H7 (cell line): Measurements from ENCODE around the gene INHBB. TPM values are rescaled to one million over a fixed set of nuclear protein-coding genes. Genes with fewer than 3 reads are reported as not detected.
"Not testable (repeated sequence)": the region's sequence is repeated elsewhere in the genome, so short reads cannot be mapped to it uniquely, and the experiment has no call there.

Source experiments
- DNase-seq: peaks from one replicate; pipeline ENCODE4 v3.0.0; 2012
- H3K27me3 ChIP-seq: 2 replicates; pipeline ENCODE4 v1.6.0; 2011; ENCODE audit warnings: mild to moderate bottlenecking, low read length; ENCODE audit not compliant: control insufficient read depth, insufficient read depth
- H3K36me3 ChIP-seq: replicated peaks from 2 replicates; pipeline ENCODE4 v1.5.1; 2011; ENCODE audit warnings: low read length; ENCODE audit not compliant: control insufficient read depth, insufficient read depth
- H3K4me3 ChIP-seq: 2 replicates; pipeline ENCODE4 v1.5.1; 2011; ENCODE audit warnings: low read depth, mild to moderate bottlenecking, control low read depth, low read length, moderate library complexity; ENCODE audit not compliant: insufficient read depth
- total RNA-seq: library from RNA; depleted of rRNA; stranded (reverse); fragments of >200 nt; shearing (Covaris generic); gene quantifications from 2 replicates; pipeline ENCODE4 v1.2.3, GENCODE V29; 2014

Gene INHBB
- total RNA-seq, 1 experiment from 2014 or later: 0.07 TPM

DNA sequence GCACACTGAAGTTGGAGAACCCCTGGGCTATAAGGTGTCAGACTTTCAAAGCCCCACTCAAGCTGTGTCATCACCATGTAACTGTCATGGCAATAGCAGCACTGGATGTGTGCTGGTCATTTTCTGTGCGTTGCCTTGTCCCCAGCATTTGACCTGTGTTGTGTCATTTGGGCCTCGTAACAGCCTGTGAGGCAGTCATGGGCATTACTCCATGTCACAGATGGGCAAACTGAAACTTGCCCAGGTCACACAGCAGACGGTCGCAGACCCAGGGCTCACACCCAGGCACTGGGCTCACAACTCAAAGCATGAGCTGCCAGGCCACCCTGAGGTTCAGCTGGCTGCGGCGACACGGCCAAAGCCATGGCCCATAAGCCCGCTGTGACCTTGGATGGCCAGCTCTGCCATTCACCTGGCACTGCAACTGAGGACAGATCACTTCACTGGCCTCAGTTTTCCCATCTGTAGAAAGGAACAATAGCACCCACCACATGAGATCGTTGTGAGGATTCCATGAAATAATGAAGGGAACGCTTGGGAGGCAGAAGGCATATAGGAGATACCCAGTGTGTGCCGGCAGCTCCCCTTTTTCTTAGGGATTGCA, 36.7 kb downstream of the INHBB start:
- Histone ChIP-seq H3K36me3 (no peaks in the 10 kb centered on the region), H3K27me3 (no peaks in the 10 kb centered on the region), H3K4me3 (no peak overlapping the region)
- no peak for DNase-seq

DNA sequence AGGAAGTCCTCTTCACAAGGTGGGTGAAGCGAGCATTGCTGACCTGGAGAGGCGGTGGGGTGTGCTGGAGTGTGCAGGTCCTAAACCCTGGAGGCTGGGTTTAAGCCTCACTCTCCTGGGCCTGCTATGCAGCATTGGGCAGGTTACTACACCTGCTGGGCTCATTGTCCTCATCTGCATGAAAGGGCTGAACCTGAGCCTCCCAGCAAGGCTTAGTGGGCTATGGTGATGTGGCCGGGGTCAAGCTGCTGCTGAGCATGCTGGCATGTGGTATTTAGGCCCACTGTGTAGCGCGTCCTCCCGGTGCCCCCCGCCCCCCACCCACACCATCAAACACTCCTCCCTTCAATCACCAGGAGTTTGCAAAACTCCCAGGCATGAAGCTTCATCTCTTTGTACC, 37.3 kb downstream of the INHBB start:
- H3K36me3 ChIP-seq: no peaks in the 10 kb centered on the region

GRCh38 chr2:120383631-120384340, 37.9 kb downstream of the INHBB start:
- DNase-seq: no peak
- H3K36me3 ChIP-seq: no peaks in the 10 kb centered on the region
- H3K4me3 ChIP-seq: no peak overlapping the region
- no peaks in the 10 kb centered on the region for H3K27me3 ChIP-seq

More for the DNA sequence above, 37.3 kb downstream of the INHBB start:
- no peaks in the 10 kb centered on the region for H3K27me3 ChIP-seq
- H3K4me3 ChIP-seq: no peak overlapping the region
- peak; percentile 82 for DNase-seq

DNA sequence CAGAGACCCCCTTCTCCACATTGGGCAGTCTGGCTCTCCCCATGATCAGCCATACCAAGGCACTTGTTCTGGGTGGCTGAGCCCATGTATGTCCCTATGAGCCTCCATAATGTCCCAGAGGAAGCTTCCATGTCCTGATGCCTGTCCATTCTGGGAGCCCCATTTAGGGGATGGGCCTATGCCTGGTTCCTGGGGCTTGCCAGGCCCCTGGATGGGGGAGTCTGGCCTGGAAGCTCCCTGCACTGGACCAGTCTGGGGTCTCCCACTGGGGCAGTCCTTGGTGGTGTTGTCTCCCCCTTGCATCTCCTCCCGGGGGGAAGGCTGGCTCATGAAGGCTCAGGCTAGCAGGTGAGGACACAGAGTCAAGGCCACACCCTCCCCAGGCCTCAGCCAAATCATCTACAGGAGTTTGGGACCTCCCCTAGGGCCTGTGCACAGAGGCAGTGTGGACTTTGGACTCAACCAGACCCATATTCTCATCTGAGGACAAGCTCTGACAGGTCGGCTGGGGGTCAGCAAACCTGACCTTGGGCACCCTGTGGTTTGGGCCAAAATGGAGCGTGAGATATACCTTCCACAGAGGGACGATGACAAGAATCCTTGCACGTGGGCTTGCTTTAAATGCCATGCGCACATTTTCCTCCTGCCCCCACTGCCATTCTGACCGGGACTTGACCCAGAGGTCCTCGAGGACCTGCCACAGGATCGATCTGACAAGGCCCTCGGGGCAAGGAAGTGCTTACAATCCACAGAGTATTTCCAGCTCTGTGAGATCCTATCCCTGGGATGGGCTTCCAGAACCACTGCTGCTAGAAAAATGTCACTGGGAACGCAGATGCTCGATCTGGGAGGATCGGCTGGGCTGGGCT, 38.8 kb downstream of the INHBB start:
- Histone ChIP-seq H3K4me3 (no peak overlapping the region), H3K36me3 (no peaks in the 10 kb centered on the region), H3K27me3 (no peaks in the 10 kb centered on the region; the same call in 1 of the 2 replicates)
- DNase-seq: peak; percentile 62

GRCh38 chr2:120385355-120386127, 39.6 kb downstream of the INHBB start:
- H3K4me3 ChIP-seq: no peak overlapping the region
- no peaks in the 10 kb centered on the region for H3K36me3 ChIP-seq
- H3K27me3 ChIP-seq: no peaks in the 10 kb centered on the region; the same call in 1 of the 2 replicates
- DNase-seq: peak; percentile 82

DNA sequence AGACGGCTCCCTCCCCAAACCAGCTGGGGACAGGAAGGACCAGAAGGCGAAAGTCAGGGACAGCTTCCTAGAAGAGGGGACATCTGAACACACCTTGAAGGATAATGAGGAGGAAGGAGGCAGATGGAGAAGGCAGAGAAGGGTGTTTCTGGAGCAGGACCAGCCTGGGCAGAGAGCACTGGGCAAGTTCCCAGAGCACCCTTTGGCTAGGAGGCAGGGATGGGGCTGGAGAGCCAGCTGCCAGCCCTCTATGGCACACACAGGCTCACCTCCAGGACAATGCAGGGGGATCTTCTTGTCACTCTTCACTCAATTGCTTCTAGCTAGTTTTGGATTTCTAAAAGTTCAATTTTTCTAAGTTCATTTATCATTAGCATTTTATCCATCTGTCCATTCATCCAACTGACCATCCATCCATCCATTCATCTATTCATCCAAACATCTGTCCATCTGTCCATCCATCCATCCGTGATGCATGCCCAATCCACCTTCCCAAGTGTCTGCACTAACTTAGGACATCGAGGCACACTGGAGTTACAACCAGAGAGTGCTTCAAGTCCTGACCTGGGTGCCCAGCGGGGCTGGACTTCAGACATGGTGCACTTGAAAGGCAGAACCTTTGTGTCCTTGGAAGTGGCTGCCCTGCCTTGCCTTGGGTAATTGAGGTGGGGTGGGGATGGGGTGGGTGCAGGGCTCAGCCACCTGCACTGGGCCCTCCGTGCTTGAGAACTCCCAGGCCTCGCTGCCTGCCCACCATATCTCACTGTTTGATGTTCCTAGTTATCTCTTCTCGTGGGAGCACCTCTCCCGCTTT, 42.5 kb downstream of the INHBB start:
- no peaks in the 10 kb centered on the region; the same call in 1 of the 2 replicates for H3K27me3 ChIP-seq
- no peaks in the 10 kb centered on the region for H3K36me3 ChIP-seq
- no peak overlapping the region for H3K4me3 ChIP-seq
- no peak for DNase-seq

DNA sequence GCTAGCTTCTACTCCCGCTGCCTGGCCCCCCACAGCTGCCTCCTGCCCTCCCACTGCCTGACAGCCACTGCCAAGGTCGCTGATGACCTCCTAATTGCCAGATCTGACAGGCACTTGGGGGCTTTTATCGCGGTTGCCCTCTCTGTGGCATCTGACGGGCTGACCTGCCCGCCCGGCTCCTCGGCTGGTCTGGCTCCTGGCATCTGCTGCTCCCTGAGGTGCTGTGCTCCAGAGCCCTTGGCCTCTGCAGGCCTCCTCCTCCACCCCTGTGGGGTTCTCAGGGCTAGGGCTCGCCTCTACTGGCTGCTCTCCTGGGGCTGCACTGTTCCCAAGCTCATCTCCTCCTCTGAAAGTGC, 43.1 kb downstream of the INHBB start:
- DNase-seq: no peak
- Histone ChIP-seq H3K27me3 (no peaks in the 10 kb centered on the region; the same call in 1 of the 2 replicates), H3K4me3 (no peak overlapping the region)

DNA sequence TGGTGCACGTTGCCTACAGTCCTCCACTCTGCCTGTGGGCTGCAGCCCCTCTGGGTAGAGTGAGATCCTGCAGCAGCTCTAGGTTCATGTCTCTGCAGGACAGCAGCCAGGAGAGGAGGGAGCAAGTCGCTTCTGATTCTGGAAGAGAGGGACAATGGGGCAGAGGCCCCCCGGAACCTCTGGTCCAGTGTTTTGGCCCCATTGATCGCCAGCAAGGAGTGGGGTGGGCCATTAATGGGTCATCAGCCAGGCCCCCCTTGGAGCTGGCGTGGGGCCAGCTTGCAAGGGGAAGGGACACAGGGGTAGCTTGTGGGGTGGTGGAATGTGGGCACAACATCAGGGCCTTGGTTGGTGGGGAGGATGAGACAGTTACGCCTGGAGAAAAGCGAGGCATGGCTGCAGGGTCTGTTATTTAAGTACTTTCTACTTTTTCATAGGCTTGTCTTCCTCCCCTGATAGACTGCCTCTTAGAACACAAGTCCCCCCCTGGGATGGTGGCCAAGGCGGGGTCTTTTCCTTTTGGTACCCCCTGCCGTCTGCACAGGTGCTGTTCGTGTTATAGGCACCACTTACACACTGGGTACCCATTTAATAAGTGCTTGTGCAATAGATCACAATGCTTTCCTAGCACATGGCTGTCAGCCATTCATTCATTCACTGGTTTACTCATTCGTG, 44.6 kb downstream of the INHBB start:
- H3K4me3 ChIP-seq: no peak overlapping the region
- no peaks in the 10 kb centered on the region; the same call in 1 of the 2 replicates for H3K27me3 ChIP-seq
- no peaks in the 10 kb centered on the region for H3K36me3 ChIP-seq
- DNase-seq: no peak

More for the DNA sequence above, 43.1 kb downstream of the INHBB start:
- no peaks in the 10 kb centered on the region for H3K36me3 ChIP-seq

DNA sequence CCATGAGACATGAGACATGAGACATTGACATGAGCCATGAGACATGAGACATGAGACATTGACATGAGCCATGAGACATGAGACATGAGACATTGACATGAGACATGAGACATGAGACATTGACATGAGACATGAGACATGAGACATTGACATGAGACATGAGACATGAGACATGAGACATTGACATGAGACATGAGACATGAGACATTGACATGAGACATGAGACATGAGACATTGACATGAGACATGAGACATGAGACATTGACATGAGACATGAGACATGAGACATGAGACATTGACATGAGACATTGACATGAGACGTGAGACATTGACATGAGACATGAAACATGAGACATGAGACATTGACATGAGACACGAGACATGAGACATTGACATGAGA, 45.4 kb downstream of the INHBB start:
- H3K4me3 ChIP-seq, DNase-seq, H3K36me3 ChIP-seq, H3K27me3 ChIP-seq: not testable (repeated sequence)

DNA sequence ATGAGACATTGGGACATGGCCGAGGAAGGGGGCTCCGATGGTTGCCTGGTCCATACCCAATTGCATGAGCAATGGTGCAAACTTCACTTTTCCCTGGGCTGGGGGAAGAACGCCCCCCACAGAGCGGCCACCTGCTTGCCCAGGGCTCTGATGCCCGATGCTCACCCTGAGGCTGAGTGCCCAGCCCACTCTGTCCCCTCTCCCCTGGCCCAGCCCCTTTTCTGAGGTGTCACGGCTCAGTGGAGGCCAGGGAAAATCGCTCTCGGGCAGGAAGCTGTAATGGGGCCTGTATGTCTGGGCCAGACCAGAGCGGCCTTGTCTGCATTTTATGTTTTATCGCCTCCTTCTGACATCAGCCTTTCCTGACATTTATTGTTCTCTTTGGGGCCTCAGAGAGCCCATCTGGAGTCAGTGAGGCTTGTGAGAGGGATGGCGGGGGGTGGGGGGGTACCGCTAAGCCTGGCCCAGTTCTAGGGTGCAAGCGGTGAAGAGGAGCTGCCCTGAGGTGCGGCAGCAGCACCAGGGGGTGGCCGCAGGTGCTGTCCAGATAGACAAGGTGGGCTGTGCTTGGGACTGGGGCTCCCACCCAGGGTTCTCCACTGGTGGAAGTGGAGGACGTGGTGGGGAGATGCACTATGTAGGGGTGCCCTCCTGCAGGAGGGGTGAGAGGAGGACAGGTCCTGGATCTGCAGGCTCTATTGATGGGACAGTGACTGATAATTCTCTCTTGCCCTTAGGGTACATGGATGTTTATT, 46.2 kb downstream of the INHBB start:
- no peak overlapping the region for H3K4me3 ChIP-seq
- H3K36me3 ChIP-seq: no peaks in the 10 kb centered on the region
- DNase-seq: no peak
- H3K27me3 ChIP-seq: no peaks in the 10 kb centered on the region; the same call in 1 of the 2 replicates

GRCh38 chr2:120392923-120393322, 47.0 kb downstream of the INHBB start:
- no peak for DNase-seq
- no peak overlapping the region for H3K4me3 ChIP-seq

GRCh38 chr2:120393456-120393855, 47.5 kb downstream of the INHBB start:
- Histone ChIP-seq H3K27me3 (no peaks in the 10 kb centered on the region; the same call in 1 of the 2 replicates), H3K36me3 (no peaks in the 10 kb centered on the region), H3K4me3 (no peak overlapping the region)
- DNase-seq: no peak

More at GRCh38 chr2:120392923-120393322, 47.0 kb downstream of the INHBB start:
- H3K27me3 ChIP-seq: no peaks in the 10 kb centered on the region; the same call in 1 of the 2 replicates
- no peaks in the 10 kb centered on the region for H3K36me3 ChIP-seq
